Thymus (tissue), 11 donors: Measurements from ENCODE around the gene DNAH12. TPM values are rescaled to one million over a fixed set of nuclear protein-coding genes. Genes with fewer than 3 reads are reported as not detected.

ENCODE experiments used
- DNase-seq, 9 donors: peaks; one replicate each; pipeline ENCODE4 v3.0.0-alpha.2; 2013; ENCODE audit warnings: low spot score in 9 of 9, low read depth in 6 of 9, missing footprints in 1 of 9
- H3K27ac ChIP-seq, 2 donors: one replicate each; pipeline ENCODE4 v1.5.1; 2013; ENCODE audit warnings: control low read depth in 1 of 2, low read depth in 1 of 2, low read length in 1 of 2, mild to moderate bottlenecking in 1 of 2, moderate library complexity in 1 of 2
- H3K27me3 ChIP-seq, 2 donors: one replicate each; pipeline ENCODE4 v1.5.1; 2013; ENCODE audit warnings: low read length in 1 of 2; ENCODE audit not compliant: control insufficient read depth in 2 of 2, insufficient read depth in 1 of 2
- H3K36me3 ChIP-seq, 2 donors: one replicate each; pipeline ENCODE4 v1.5.1; 2013; ENCODE audit warnings: low read length in 1 of 2, mild to moderate bottlenecking in 1 of 2, moderate library complexity in 1 of 2; ENCODE audit not compliant: control insufficient read depth in 2 of 2, insufficient read depth in 2 of 2
- H3K4me1 ChIP-seq, 2 donors: one replicate each; pipeline ENCODE4 v1.5.1; 2013; ENCODE audit warnings: low read length in 2 of 2; ENCODE audit not compliant: control insufficient read depth in 2 of 2, insufficient read depth in 2 of 2
- H3K4me3 ChIP-seq, 2 donors: one replicate each; pipeline ENCODE4 v1.5.1; 2013; ENCODE audit warnings: low read length in 2 of 2, control low read depth in 1 of 2, mild to moderate bottlenecking in 1 of 2
- H3K9me3 ChIP-seq, 2 donors: one replicate each; pipeline ENCODE4 v1.5.1; 2013; ENCODE audit warnings: low read length in 1 of 2, mild to moderate bottlenecking in 1 of 2; ENCODE audit not compliant: control insufficient read depth in 2 of 2, insufficient read depth in 1 of 2
- WGBS: extraction: QIAGEN DNeasy Blood & Tissue Kit; methylation state at CpG from one replicate; pipeline ENCODE4 v1.1.7; 2013; 5-methylcytosine and 5-hydroxymethylcytosine counted together
- polyA plus RNA-seq: library from polyadenylated mRNA; stranded (reverse); fragments of 200-250 nt; gene quantifications from one replicate; pipeline ENCODE4 v1.2.3, GENCODE V29; 2013
- total RNA-seq: library from RNA; stranded (reverse); fragments of 120-200 nt; gene quantifications from one replicate; pipeline ENCODE4 v1.2.4, GENCODE V29; 2013
- donor health status: healthy.

The DNAH12 gene
- total and polyA plus RNA-seq, 2 donors = 0.14 to 1.2 TPM

- Histone ChIP-seq H3K27me3 (no peaks in the 10 kb centered on the region), H3K27ac (no peak overlapping the region)
Measured at GRCh38 chr3:57572096-57572495, 28.0 kb upstream of the DNAH12 start.

DNA sequence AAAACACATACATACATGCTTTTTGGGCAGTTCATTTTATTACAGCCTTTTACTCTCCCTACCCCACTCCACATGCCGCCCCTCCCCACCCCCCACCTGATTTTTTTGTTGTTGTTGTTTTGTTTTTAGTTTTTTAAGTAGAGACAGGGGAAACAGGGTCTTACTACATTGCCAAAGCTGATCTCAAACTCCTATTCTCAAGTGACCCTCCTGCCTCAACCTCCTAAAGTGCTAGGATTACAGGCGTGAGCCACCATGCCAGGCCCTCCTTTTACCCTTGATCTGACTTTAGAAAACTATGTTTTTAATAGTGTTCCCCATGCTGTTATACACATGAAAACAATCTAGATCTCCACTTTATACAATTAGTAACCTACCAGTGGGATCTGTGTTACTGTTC lies 26.7 kb upstream of the DNAH12 start:
- no peak overlapping the region for H3K4me3 ChIP-seq
- DNase-seq = no peak
- H3K27ac ChIP-seq = no peak overlapping the region
- no peaks in the 10 kb centered on the region for H3K27me3 ChIP-seq
- WGBS = over 99% methylated on average over 2 of the region's 2 CpGs
- H3K9me3 ChIP-seq = no peaks in the 10 kb centered on the region
- no peaks in the 10 kb centered on the region for H3K4me1 ChIP-seq
- peaks cover 18 to 55% of the 10 kb centered on the region in 2 donors for H3K36me3 ChIP-seq

More at GRCh38 chr3:57572096-57572495, 28.0 kb upstream of the DNAH12 start:
- Histone ChIP-seq H3K4me1 (no peaks in the 10 kb centered on the region), H3K9me3 (no peaks in the 10 kb centered on the region), H3K36me3 (peaks cover 15 to 54% of the 10 kb centered on the region in 2 donors), H3K4me3 (no peak overlapping the region)
- WGBS = 94% methylated on average over 3 of the region's 3 CpGs
- DNase-seq = no peak

DNA sequence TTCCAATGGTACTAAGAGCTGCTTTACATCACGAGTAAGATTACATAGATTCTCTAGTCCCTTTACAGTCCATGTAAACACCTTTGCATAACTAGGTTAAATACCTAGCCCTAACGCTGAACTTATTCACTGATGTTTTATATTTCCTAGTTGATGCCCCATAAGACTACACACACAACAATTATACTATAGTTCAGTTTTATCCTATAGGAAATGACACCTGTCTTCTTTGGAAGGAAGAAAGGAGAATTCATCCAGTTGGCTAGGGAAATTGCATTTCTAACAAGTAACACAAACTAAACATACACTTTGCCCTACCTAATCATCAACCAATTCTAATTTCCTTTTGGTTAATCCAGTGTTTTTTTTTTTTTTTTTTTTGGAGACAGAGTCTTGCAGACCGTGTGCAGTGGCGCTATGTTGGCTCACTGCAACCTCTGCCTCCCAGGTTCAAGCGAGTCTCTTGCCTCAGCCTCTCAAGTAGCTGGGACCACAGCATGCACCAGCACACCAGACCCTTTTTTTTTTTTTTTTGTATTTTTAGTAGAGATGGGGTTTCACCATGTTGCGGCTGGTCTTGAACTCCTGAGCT lies 25.8 kb upstream of the DNAH12 start:
- Histone ChIP-seq H3K27ac (no peak overlapping the region), H3K9me3 (no peaks in the 10 kb centered on the region), H3K4me3 (no peak overlapping the region), H3K4me1 (no peaks in the 10 kb centered on the region), H3K27me3 (no peaks in the 10 kb centered on the region), H3K36me3 (peaks cover 18 to 57% of the 10 kb centered on the region in 2 donors)
- no peak for DNase-seq
- 84% methylated on average over 6 of the region's 6 CpGs for WGBS

GRCh38 chr3:57559526-57559925 lies 15.4 kb upstream of the DNAH12 start:
- no peak overlapping the region for H3K27ac ChIP-seq
- peaks cover 3 to 17% of the 10 kb centered on the region in 2 donors for H3K36me3 ChIP-seq
- H3K4me1 ChIP-seq = peaks cover 14 to 18% of the 10 kb centered on the region in 2 donors
- no peak overlapping the region for H3K4me3 ChIP-seq
- no peaks in the 10 kb centered on the region for H3K27me3 ChIP-seq
- WGBS = 97% methylated on average over 1 of the region's 1 CpG
- no peak for DNase-seq
- H3K9me3 ChIP-seq = no peaks in the 10 kb centered on the region

GRCh38 chr3:57557085-57557537 lies 13.0 kb upstream of the DNAH12 start:
- Histone ChIP-seq H3K4me1 (peaks cover 14 to 18% of the 10 kb centered on the region in 2 donors), H3K27ac (peak overlapping the region; percentile 54 to 84), H3K9me3 (no peaks in the 10 kb centered on the region), H3K4me3 (peak overlapping the region; percentile 90 to 97), H3K27me3 (no peaks in the 10 kb centered on the region), H3K36me3 (peaks cover 0 to 15% of the 10 kb centered on the region in 2 donors)
- DNase-seq = peak; percentile 11 to 64 (median 30)
- WGBS = 5% methylated on average over 29 of the region's 29 CpGs

DNA sequence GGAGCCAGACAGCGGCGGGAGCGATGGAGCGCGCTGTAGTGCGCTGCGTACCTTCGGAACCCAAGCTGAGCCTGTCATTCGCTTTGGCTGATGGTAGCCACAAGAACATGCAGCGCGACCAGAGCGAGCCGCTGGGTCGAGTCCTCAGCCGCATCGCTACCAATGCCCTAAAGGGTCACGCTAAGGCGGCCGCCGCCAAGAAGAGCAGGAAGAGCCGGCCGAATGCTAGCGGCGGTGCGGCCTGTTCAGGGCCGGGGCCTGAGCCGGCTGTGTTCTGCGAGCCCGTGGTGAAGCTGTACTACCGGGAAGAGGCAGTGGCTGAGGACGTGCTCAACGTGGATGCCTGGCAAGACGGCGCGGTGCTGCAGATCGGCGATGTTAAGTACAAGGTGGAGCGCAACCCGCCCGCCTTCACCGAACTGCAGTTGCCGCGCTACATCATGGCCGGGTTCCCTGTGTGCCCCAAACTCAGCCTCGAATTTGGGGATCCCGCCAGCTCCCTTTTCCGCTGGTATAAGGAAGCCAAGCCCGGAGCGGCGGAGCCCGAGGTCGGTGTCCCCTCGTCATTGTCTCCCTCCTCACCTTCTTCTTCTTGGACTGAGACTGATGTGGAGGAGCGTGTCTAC lies 12.4 kb upstream of the DNAH12 start:
- no peaks in the 10 kb centered on the region for H3K27me3 ChIP-seq
- H3K4me1 ChIP-seq = peaks cover 14 to 18% of the 10 kb centered on the region in 2 donors
- H3K9me3 ChIP-seq = no peaks in the 10 kb centered on the region
- DNase-seq = peak in 4 of 9 donors; percentile 8 to 29 (median 22)
- WGBS = under 1% methylated on average over 54 of the region's 54 CpGs
- H3K27ac ChIP-seq = peak overlapping the region; percentile 84 to 93
- peak overlapping the region; percentile 90 to 97 for H3K4me3 ChIP-seq
- H3K36me3 ChIP-seq = peaks cover 0 to 15% of the 10 kb centered on the region in 2 donors

DNA sequence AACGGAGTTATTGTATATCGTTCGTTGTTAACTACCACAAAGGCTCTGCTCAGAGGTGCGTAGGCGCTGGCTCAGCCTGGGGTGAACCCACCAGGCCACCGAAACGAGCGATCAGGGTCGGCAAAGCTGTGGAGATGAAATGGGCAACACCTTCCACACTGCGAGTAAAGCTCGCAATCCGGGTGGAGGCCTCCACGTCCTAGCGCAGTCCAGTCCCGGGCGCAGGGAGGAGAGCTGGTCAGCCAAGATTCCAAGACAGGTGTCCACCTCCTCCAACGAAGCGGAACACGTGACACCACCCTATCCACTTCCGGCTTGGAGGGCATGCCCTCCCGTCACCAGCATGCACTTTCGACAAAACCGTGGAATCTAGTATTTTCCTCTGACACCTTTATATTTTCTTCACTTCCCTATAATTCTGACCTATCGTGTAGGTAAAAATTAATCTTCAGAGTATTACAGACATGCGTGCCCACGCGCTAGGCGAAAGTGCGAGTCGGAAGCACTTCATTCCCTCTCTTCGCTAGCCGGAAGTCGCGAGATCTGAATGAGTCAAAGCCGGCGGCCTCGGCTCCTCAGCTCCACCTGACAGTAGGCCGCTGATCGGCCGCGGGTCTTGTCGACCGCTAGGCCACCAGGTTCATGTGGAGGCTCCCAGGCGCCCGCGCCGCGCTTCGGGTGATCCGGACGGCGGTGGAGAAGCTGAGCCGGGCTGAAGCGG lies 11.8 kb upstream of the DNAH12 start, which contains the start of gene PDE12:
TSS of gene PDE12 (plus strand) at position 537 of the 721 bp plus-strand sequence. CDS start at position 643, 106 bp downstream.
- Histone ChIP-seq H3K4me1 (peaks cover 14 to 18% of the 10 kb centered on the region in 2 donors), H3K4me3 (peak within 1 kb of the TSS; percentile 90 to 97), H3K27me3 (no peaks in the 10 kb centered on the region), H3K27ac (peak within 1 kb of the TSS; percentile 84 to 93), H3K36me3 (peaks cover 0 to 13% of the 10 kb centered on the region in 2 donors), H3K9me3 (no peaks in the 10 kb centered on the region)
- DNase-seq = peak; percentile 74 to 94 (median 85)
- under 1% methylated on average over 54 of the region's 54 CpGs for WGBS

DNA sequence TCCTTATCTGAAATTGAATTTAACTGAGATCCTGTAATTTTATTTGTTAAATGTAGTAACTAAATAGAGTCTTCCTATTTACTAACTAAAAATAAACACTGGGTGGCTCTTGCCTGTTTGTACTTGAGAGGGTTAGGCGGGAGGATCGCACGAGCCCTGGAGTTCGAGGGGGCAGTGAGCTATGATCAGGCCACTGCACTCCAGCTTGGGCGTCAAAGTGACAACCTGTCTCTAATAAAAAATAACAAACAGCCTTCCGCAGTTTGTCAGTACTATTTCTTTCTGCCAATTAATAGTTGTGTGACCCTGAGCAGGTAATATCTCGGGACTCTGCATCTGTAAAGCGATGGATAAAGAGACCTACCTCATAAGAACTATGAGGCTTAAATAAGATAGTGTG lies 11.2 kb upstream of the DNAH12 start:
- no peak for DNase-seq
- H3K27ac ChIP-seq = peak overlapping the region; percentile 84 to 93
- WGBS = 35% methylated on average over 8 of the region's 8 CpGs

GRCh38 chr3:57546616-57547015 lies 2.5 kb upstream of the DNAH12 start:
- H3K9me3 ChIP-seq = no peaks in the 10 kb centered on the region
- peaks cover 0 to 4% of the 10 kb centered on the region in 2 donors for H3K4me1 ChIP-seq
- 98% methylated on average over 1 of the region's 1 CpG for WGBS
- DNase-seq = no peak
- no peak overlapping the region for H3K27ac ChIP-seq
- peaks cover 0 to 3% of the 10 kb centered on the region in 2 donors for H3K27me3 ChIP-seq
- H3K36me3 ChIP-seq = no peaks in the 10 kb centered on the region
- no peak overlapping the region for H3K4me3 ChIP-seq

More for the DNA sequence above, 11.2 kb upstream of the DNAH12 start:
- Histone ChIP-seq H3K27me3 (no peaks in the 10 kb centered on the region), H3K4me3 (peak overlapping the region; percentile 90 to 97), H3K4me1 (peaks cover 14 to 18% of the 10 kb centered on the region in 2 donors), H3K36me3 (peaks cover 0 to 8% of the 10 kb centered on the region in 2 donors), H3K9me3 (no peaks in the 10 kb centered on the region)
